Gastroesophageal sphincter (tissue), 4 donors: Measurements from ENCODE around the gene WSCD2. TPM values are rescaled to one million over a fixed set of nuclear protein-coding genes. Genes with fewer than 3 reads are reported as not detected.

ENCODE experiments used
- ATAC-seq: fragments of 150-250 bp; one replicate; pipeline ENCODE4 v1.9.1; 2016; ENCODE audit warnings: mild to moderate bottlenecking, moderate library complexity
- H3K27ac ChIP-seq, 4 donors: fragments of 200-600 bp; sonication (generic) in 3 of 4; 1 replicate in 3 of 4; 2 replicates in 1 of 4; pipeline ENCODE4 v1.5.1; 2016 to 2019
- H3K27me3 ChIP-seq: fragments of 200-600 bp; sonication (generic); one replicate; pipeline ENCODE4 v1.5.1; 2019
- H3K36me3 ChIP-seq, 2 donors: fragments of 200-600 bp; sonication (generic); one replicate each; pipeline ENCODE4 v1.5.1; 2019; ENCODE audit warnings: control low read depth in 1 of 2
- H3K4me1 ChIP-seq, 3 donors: fragments of 200-600 bp; sonication (generic); 1 replicate in 2 of 3; 2 replicates in 1 of 3; pipeline ENCODE4 v1.5.1; 2016 to 2019; ENCODE audit warnings: control low read depth in 2 of 3
- H3K4me3 ChIP-seq, 2 donors: fragments of 200-600 bp; sonication (generic); one replicate each; pipeline ENCODE4 v1.5.1; 2019; ENCODE audit warnings: mild to moderate bottlenecking in 1 of 2, moderate library complexity in 1 of 2
- H3K9me3 ChIP-seq, 3 donors: fragments of 200-600 bp; sonication (generic); one replicate each; pipeline ENCODE4 v1.5.1; 2017 to 2019; ENCODE audit warnings: control low read depth in 2 of 3
- CTCF ChIP-seq, 4 experiments: fragments of 200-600 bp in 2 of 4; fragments of 450-650 bp in 2 of 4; sonication (generic) in 1 of 4; IDR thresholded peaks; one replicate each; pipeline ENCODE4 v1.5.1; 2017 to 2019; ENCODE audit warnings: antibody characterized with exemption in 4 of 4, mild to moderate bottlenecking in 2 of 4, moderate library complexity in 2 of 4
- EP300 ChIP-seq: sonication (generic); formaldehyde crosslinking; IDR thresholded peaks from one replicate; pipeline ENCODE4 v1.6.1; 2017; ENCODE audit warnings: antibody characterized with exemption, mild to moderate bottlenecking
- POLR2A ChIP-seq, 2 donors: fragments of 450-650 bp; IDR thresholded peaks; one replicate each; pipeline ENCODE4 v1.6.1; 2017; ENCODE audit warnings: antibody characterized with exemption in 2 of 2, mild to moderate bottlenecking in 2 of 2, moderate library complexity in 1 of 2
- POLR2AphosphoS5 ChIP-seq: sonication (generic); formaldehyde crosslinking; IDR thresholded peaks from one replicate; pipeline ENCODE4 v1.6.1; 2017; ENCODE audit warnings: antibody characterized with exemption
- WGBS, 2 donors: methylation state at CpG; one replicate each; pipeline ENCODE4 v1.1.5; 2018; ENCODE audit warnings: low coverage in 1 of 2; 5-methylcytosine and 5-hydroxymethylcytosine counted together
- total RNA-seq, 4 donors: library from RNA; depleted of rRNA; stranded (reverse); fragments of >200 nt; gene quantifications; one replicate each; pipeline ENCODE4 v1.1.0, GENCODE V29; 2016

WSCD2 gene
- total RNA-seq, 4 donors from 2014 or later: 5.0 to 86.1 (median 31.6) TPM

DNA sequence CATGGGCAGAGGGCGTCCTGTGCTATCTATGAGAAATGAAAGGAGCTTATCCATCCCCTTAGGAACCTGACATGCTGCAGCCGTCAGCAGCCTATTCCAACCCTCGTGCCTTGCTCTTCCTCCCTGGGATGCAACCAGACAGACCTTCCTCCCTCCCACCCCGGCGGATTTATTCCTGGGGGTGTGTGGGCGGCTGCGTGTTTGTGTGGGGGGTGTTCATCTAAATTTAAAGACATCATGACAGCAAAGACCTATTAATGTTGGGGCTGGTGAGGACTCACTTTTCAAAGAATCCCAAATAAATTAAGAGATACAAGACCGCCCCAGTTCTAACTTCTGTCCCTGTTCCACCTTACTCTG is 52.0 kb downstream of the WSCD2 start:
- no peak for ATAC-seq

GRCh38 chr12:108182096-108182495 is 53.0 kb downstream of the WSCD2 start:
- H3K9me3 ChIP-seq: no peaks in the 10 kb centered on the region
- peaks cover 0 to 50% (median 0%) of the 10 kb centered on the region in 3 donors for H3K4me1 ChIP-seq
- TF ChIP-seq EP300 (no peak), CTCF (IDR thresholded peaks at IDR 0.05) (no peak), POLR2AphosphoS5 (no peak), POLR2A (IDR thresholded peaks at IDR 0.05) (no peak)
- no peak for ATAC-seq
- peak overlapping the region in 3 of 4 donors; percentile 15 to 42 (median 16) for H3K27ac ChIP-seq
- peaks cover 0 to 5% of the 10 kb centered on the region in 2 donors for H3K36me3 ChIP-seq
- no peaks in the 10 kb centered on the region for H3K27me3 ChIP-seq
- WGBS, 2 donors: 43 to 67% methylated on average over 4 of the region's 4 CpGs
- no peak overlapping the region for H3K4me3 ChIP-seq

More for the DNA sequence above, 52.0 kb downstream of the WSCD2 start:
- WGBS, 2 donors: 0% methylated on average over 1 of the region's 8 CpGs; no CpG with 5 or more reads in 1 of the 2 donors
- H3K4me3 ChIP-seq: no peak overlapping the region
- H3K9me3 ChIP-seq: no peaks in the 10 kb centered on the region
- TF ChIP-seq EP300: no peak
- no peak for TF ChIP-seq CTCF (IDR thresholded peaks at IDR 0.05)
- TF ChIP-seq POLR2AphosphoS5: no peak
- no peak for TF ChIP-seq POLR2A (IDR thresholded peaks at IDR 0.05)
- no peaks in the 10 kb centered on the region for H3K27me3 ChIP-seq
- peaks cover 0 to 5% of the 10 kb centered on the region in 2 donors for H3K36me3 ChIP-seq
- peaks cover 0 to 50% (median 0%) of the 10 kb centered on the region in 3 donors for H3K4me1 ChIP-seq
- peak overlapping the region in 3 of 4 donors; percentile 15 to 42 (median 16) for H3K27ac ChIP-seq

DNA sequence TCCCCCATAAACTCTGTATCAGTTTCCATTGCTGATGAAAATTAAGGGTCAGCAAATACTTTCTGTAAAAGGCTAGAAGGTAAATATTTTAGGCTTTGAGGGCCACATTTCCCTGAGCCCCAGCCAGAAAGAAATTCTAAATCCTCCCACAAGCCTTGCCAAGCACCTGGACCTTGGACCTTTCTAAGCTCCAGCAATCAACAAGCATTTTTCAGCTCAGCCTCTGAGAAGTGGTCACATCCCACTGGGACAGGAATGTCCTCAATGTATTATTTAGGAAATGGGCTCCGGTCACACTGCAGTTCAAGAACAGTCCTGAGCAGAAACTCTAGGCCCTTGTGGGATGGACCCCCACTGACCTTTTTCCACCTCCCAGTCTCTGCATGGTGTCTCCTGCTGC is 55.9 kb downstream of the WSCD2 start:
- H3K36me3 ChIP-seq: no peaks in the 10 kb centered on the region

DNA sequence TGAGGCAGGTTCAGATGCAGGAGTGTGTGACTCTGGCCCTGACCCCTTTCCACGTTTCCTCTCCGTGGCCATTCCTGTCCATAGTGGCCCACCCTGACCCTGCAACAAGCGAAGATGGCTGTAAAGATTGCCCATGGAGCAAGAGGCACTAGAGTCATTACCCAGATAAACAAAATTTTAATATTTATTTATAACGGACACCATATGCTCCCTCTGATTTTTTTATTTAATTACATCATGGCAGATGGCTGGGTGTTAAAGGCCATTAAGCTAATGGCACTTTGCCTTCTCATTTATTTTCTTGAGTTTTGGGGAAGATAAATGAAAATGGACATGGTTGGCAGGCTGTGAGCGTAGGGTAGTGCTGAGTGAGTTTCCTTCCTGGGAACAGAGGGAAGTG is 58.7 kb downstream of the WSCD2 start:
- Histone ChIP-seq H3K27ac (no peak overlapping the region), H3K4me1 (peaks cover 0 to 57% (median 8%) of the 10 kb centered on the region in 3 donors), H3K36me3 (no peaks in the 10 kb centered on the region), H3K27me3 (no peaks in the 10 kb centered on the region), H3K9me3 (no peaks in the 10 kb centered on the region), H3K4me3 (no peak overlapping the region)
- TF ChIP-seq POLR2A (IDR thresholded peaks at IDR 0.05): no peak
- TF ChIP-seq EP300: no peak
- TF ChIP-seq POLR2AphosphoS5: no peak
- no peak for TF ChIP-seq CTCF (IDR thresholded peaks at IDR 0.05)
- WGBS, 2 donors: 52 to 79% methylated on average over 3 to 5 of the region's 5 CpGs
- ATAC-seq: no peak

More for the DNA sequence above, 55.9 kb downstream of the WSCD2 start:
- ATAC-seq: no peak
- 100% methylated on average over 1 of the region's 1 CpG; no CpG with 5 or more reads in 1 of the 2 donors for WGBS, 2 donors
- H3K9me3 ChIP-seq: no peaks in the 10 kb centered on the region
- no peak for TF ChIP-seq POLR2AphosphoS5
- TF ChIP-seq EP300: no peak
- no peak for TF ChIP-seq CTCF (IDR thresholded peaks at IDR 0.05)
- no peak for TF ChIP-seq POLR2A (IDR thresholded peaks at IDR 0.05)
- peaks cover 0 to 53% (median 0%) of the 10 kb centered on the region in 3 donors for H3K4me1 ChIP-seq
- H3K27me3 ChIP-seq: no peaks in the 10 kb centered on the region
- H3K4me3 ChIP-seq: no peak overlapping the region
- H3K27ac ChIP-seq: peak overlapping the region in 3 of 4 donors; percentile 0 to 20 (median 14)

- 33% methylated on average over 2 of the region's 3 CpGs; no CpG with 5 or more reads in 1 of the 2 donors for WGBS, 2 donors
- Histone ChIP-seq H3K27me3 (no peaks in the 10 kb centered on the region), H3K9me3 (no peaks in the 10 kb centered on the region), H3K36me3 (peaks cover 0 to 6% of the 10 kb centered on the region in 2 donors), H3K4me3 (no peak overlapping the region), H3K4me1 (peaks cover 0 to 35% (median 8%) of the 10 kb centered on the region in 3 donors), H3K27ac (peak overlapping the region; percentile 30 to 82 (median 79))
- peak; percentile 76 for ATAC-seq
- TF ChIP-seq CTCF (IDR thresholded peaks at IDR 0.05) (peak in 3 of 4 experiments; percentile 45 to 63 (median 54)), EP300 (no peak)
Measured at GRCh38 chr12:108190529-108190928, 61.4 kb downstream of the WSCD2 start.
